Spinal cord (tissue), 10 donors: ENCODE measurements around the gene CLDN20. TPM values are rescaled to one million over a fixed set of nuclear protein-coding genes. Genes with fewer than 3 reads are reported as not detected.
"Not testable (repeated sequence)": the region's sequence is repeated elsewhere in the genome, so short reads cannot be mapped to it uniquely, and the experiment has no call there.

Experiments
- DNase-seq, 6 donors: peaks; one replicate each; pipeline versions ENCODE4 v3.0.0 to v3.0.0-alpha.2; 2013 to 2015; ENCODE audit warnings: low spot score in 6 of 6, low read depth in 4 of 6
- H3K27ac ChIP-seq: one replicate; pipeline ENCODE4 v1.5.1; 2013; ENCODE audit warnings: low read depth, low read length, control low read depth
- H3K27me3 ChIP-seq: one replicate; pipeline ENCODE4 v1.6.1; 2013; ENCODE audit warnings: low read length; ENCODE audit not compliant: control insufficient read depth, insufficient read depth
- H3K36me3 ChIP-seq: one replicate; pipeline ENCODE4 v1.6.1; 2013; ENCODE audit warnings: low read length; ENCODE audit not compliant: control insufficient read depth, insufficient read depth
- H3K4me1 ChIP-seq: one replicate; pipeline ENCODE4 v1.6.1; 2013; ENCODE audit warnings: low read length; ENCODE audit not compliant: control insufficient read depth, insufficient read depth
- H3K4me3 ChIP-seq: one replicate; pipeline ENCODE4 v1.5.1; 2013; ENCODE audit warnings: low read depth, low read length, control low read depth
- H3K9me3 ChIP-seq: one replicate; pipeline ENCODE4 v1.6.1; 2013; ENCODE audit warnings: low read length; ENCODE audit not compliant: control insufficient read depth, insufficient read depth
- WGBS: methylation state at CpG from one replicate; pipeline ENCODE4 v1.1.5; 2013; ENCODE audit warnings: missing lambda C conversion rate; ENCODE audit not compliant: insufficient coverage; 5-methylcytosine and 5-hydroxymethylcytosine counted together
- polyA plus RNA-seq, 2 donors: library from polyadenylated mRNA; unstranded; fragments of 120-200 nt; gene quantifications; one replicate each; pipeline ENCODE4 v1.2.1, GENCODE V29; 2013; ENCODE audit not compliant: insufficient read length in 2 of 2
- total RNA-seq, 2 donors: library from RNA; depleted of rRNA in 1 of 2; stranded (reverse); fragments of 120-200 nt in 1 of 2; fragments of >200 nt in 1 of 2; gene quantifications; one replicate each; pipeline versions ENCODE4 v1.2.3 to v1.2.4, GENCODE V29; 2013 to 2014
- donor health status: healthy.

Gene CLDN20
- total and polyA plus RNA-seq, 4 donors, result 0.71 to 0.87 (median 0.79) TPM; not detected in 1

GRCh38 chr6:155264693-155265320 lies 994 bp downstream of the CLDN20 start:
- Histone ChIP-seq H3K36me3 (no peaks in the 10 kb centered on the region), H3K9me3 (no peaks in the 10 kb centered on the region), H3K4me3 (no peak overlapping the region), H3K27me3 (no peaks in the 10 kb centered on the region), H3K4me1 (peaks cover 4% of the 10 kb centered on the region), H3K27ac (no peak overlapping the region)
- no peak for DNase-seq
- WGBS, result 90% methylated on average over 6 of the region's 9 CpGs

DNA sequence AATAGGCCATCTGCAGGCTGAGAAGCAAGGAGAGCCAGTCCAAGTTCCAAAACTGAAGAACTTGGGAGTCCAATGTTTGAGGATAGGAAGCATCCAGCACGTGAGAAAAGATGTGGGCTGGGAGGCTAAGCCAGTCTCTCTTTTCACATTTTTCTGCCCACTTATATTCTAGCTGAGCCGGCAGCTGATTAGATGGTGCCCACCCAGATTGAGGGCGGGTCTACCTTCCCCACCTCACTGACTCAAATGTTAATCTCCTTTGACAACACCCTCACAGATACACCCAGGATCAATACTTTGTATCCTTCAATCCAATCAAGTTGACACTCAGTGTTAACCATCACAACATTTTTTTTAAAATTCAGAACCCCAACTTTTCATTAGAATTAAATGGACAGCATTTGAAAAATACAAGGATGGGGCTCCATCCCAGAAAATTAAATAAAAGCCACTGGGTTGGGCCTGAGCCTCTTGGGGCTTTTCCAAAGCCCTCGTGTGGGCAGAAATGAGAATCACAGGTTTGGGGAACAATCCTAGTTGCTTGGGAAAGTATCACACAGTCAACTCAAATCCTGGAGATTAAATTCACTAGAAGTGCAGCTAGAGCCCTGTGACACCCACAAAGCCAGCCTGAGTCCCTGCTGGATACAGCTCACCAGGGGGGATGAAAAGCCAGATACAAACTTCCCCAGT lies 2.2 kb downstream of the CLDN20 start:
- peaks cover 7% of the 10 kb centered on the region for H3K4me1 ChIP-seq
- no peaks in the 10 kb centered on the region for H3K27me3 ChIP-seq
- no peak for DNase-seq
- no peak overlapping the region for H3K4me3 ChIP-seq
- H3K36me3 ChIP-seq, result no peaks in the 10 kb centered on the region
- no peak overlapping the region for H3K27ac ChIP-seq
- 100% methylated on average over 2 of the region's 4 CpGs for WGBS
- H3K9me3 ChIP-seq, result no peaks in the 10 kb centered on the region

GRCh38 chr6:155267411-155267810 lies 3.6 kb downstream of the CLDN20 start:
- Histone ChIP-seq H3K36me3 (no peaks in the 10 kb centered on the region), H3K4me3 (no peak overlapping the region), H3K27ac (no peak overlapping the region), H3K4me1 (peaks cover 3% of the 10 kb centered on the region), H3K27me3 (no peaks in the 10 kb centered on the region), H3K9me3 (no peaks in the 10 kb centered on the region)
- no peak for DNase-seq
- WGBS, result 93% methylated on average over 1 of the region's 2 CpGs

- not testable (repeated sequence) for H3K4me3 ChIP-seq, DNase-seq, H3K36me3 ChIP-seq, H3K27me3 ChIP-seq, H3K4me1 ChIP-seq, H3K27ac ChIP-seq, H3K9me3 ChIP-seq
- 89% methylated on average over 1 of the region's 5 CpGs for WGBS
These were observed 4.5 kb downstream of the CLDN20 start for GRCh38 chr6:155268088-155268867.

DNA sequence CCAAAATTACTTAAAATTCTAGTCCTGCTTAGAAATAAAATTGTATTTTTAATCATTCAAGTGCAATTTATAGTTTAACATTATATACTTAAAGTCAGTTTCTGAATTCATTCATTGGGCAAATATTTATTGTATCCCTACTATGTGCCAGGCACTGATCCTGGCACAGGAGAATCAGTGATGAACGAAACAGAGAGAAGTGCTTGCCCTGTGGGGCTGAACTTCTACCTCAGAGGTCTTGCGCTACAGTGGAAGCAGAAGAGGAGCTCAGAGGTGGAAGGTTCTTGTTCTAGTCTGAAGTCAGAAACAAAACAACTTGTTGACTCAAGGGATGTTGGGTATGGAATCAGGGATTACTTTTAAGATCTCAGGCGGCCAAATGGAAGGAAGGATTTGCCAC lies 6.0 kb downstream of the CLDN20 start:
- no peak overlapping the region for H3K27ac ChIP-seq
- H3K36me3 ChIP-seq, result no peaks in the 10 kb centered on the region
- no peaks in the 10 kb centered on the region for H3K9me3 ChIP-seq
- H3K27me3 ChIP-seq, result no peaks in the 10 kb centered on the region
- peaks cover 6% of the 10 kb centered on the region for H3K4me1 ChIP-seq
- DNase-seq, result no peak
- 46% methylated on average over 2 of the region's 3 CpGs for WGBS
- H3K4me3 ChIP-seq, result no peak overlapping the region

GRCh38 chr6:155270561-155271091 lies 6.8 kb downstream of the CLDN20 start:
- peak in 1 of 6 donors; percentile 64 for DNase-seq
- Histone ChIP-seq H3K4me3 (no peak overlapping the region), H3K4me1 (peaks cover 8% of the 10 kb centered on the region), H3K27me3 (no peaks in the 10 kb centered on the region), H3K9me3 (no peaks in the 10 kb centered on the region), H3K27ac (peak overlapping the region; percentile 6), H3K36me3 (no peaks in the 10 kb centered on the region)
- 37% methylated on average over 4 of the region's 7 CpGs for WGBS

DNA sequence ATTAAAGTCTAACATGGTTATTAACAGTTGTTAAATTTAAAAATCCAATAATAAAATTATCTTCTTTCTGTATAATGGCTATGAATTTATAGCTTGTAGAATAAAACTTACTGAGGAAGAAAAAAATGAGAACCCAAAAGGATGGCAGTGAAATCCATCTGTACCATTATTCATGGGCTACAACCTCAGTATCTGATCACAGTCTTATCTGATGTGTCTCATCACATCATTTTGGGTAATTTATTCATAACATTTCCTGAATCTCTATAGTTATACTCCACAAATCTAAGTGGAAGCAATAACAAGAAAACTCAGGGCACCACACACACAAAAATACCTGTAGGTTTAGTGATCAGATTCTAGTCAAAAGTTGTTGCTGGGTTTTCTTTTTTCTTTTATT lies 7.3 kb downstream of the CLDN20 start:
- peak overlapping the region; percentile 6 for H3K27ac ChIP-seq
- no peaks in the 10 kb centered on the region for H3K9me3 ChIP-seq
- peaks cover 11% of the 10 kb centered on the region for H3K4me1 ChIP-seq
- no peaks in the 10 kb centered on the region for H3K36me3 ChIP-seq
- H3K4me3 ChIP-seq, result no peak overlapping the region
- DNase-seq, result no peak
- no peaks in the 10 kb centered on the region for H3K27me3 ChIP-seq

GRCh38 chr6:155272353-155273232 lies 8.8 kb downstream of the CLDN20 start:
- no CpG with 5 or more reads among the region's 8 CpGs for WGBS
- H3K27ac ChIP-seq, result peak overlapping the region; percentile 85
- peaks cover 11% of the 10 kb centered on the region for H3K4me1 ChIP-seq
- H3K9me3 ChIP-seq, result no peaks in the 10 kb centered on the region
- DNase-seq, result peak in 3 of 6 donors; percentile 30 to 81 (median 49)
- no peaks in the 10 kb centered on the region for H3K36me3 ChIP-seq
- H3K27me3 ChIP-seq, result no peaks in the 10 kb centered on the region
- H3K4me3 ChIP-seq, result no peak overlapping the region

GRCh38 chr6:155273431-155273830 lies 9.6 kb downstream of the CLDN20 start:
- Histone ChIP-seq H3K4me1 (peaks cover 11% of the 10 kb centered on the region), H3K9me3 (no peaks in the 10 kb centered on the region), H3K27ac (peak overlapping the region; percentile 85), H3K27me3 (no peaks in the 10 kb centered on the region), H3K36me3 (no peaks in the 10 kb centered on the region), H3K4me3 (no peak overlapping the region)
- WGBS, result 17% methylated on average over 2 of the region's 3 CpGs
- DNase-seq, result peak in 3 of 6 donors; percentile 48 to 77 (median 67)
